Jurkat, Clone E6-1 (cell line): ENCODE measurements around the gene COL13A1.

Experiments
- DNase-seq: peaks from one replicate; pipeline ENCODE4 v3.0.0-alpha.2; 2011; ENCODE audit warnings: low read depth, low spot score
- H3K4me3 ChIP-seq: 2 replicates; pipeline ENCODE4 v1.5.1; 2011; ENCODE audit warnings: mild to moderate bottlenecking, low read length, control low read depth, moderate library complexity

Gene COL13A1

DNA sequence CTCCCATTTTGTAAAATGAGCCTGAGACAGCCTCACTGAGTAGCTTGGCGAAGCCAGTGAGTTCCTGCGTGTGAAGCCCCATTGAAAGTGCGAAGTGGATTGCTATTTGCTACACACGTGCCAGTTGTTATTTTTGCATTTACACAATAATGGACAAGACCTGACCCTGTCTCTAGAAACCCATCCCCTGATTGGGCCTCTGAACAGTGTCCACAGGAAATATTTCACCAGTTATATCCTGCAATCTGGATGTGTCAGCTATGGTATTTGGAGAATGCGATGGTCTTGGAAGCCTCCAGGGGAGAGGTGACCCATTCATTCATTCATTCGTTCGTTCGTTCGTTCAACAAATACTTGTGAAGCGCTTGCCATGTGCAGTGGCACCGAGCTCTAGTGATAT is 37.1 kb downstream of the COL13A1 start:
- no peak for DNase-seq
- no peak overlapping the region for H3K4me3 ChIP-seq

DNA sequence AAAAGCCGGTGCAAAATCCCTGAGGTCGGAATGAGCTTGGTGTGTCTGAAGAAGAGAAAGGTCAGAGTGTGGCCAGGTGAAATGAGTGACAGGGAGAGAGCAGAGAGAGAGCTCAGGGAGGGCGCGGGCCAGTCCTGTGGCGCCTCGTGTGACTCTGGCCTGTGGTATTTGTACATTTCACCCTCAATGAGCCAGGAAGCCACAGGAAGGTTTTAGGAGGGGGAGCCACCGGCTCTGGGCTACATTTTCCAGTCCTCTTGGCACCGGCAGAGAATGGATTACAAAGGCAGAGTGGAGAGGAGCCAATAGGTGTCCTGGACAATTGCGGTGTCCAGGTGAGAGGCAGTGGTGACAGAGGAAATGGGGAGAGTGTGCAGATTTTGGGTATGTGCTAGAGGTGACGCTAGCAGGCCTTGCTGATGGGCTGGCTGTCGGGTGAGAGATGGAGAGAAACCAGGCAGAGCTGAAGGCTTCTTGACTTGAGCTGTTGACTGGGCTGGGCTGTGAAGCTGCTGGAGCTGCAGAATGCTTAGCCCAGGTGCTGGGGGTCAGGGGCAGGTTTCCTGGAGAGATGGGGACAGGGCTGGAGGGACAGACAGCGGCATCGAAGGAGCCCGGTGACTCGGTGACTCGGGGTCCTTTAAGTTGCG is 38.1 kb downstream of the COL13A1 start:
- no peak overlapping the region for H3K4me3 ChIP-seq
- no peak for DNase-seq

DNA sequence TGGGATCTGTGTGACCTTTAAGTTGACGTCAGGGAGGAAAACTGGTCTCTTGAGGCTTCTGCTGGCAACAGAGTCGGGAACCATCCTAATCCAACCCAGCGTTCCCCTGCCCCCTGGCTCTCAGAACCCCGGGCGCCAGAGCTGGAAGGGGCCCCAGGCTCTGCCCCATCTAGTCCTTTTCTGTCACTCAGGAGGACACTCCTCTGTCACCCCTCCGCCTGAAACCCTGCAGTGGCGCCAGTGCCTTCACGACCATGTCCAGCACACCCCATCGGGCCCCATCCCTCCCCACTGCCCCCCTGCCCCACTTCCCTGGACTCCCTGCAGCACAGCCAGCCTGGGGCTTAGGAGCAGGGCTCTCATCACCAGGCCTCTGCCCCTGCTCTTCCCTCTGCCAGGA is 39.1 kb downstream of the COL13A1 start:
- no peak for DNase-seq
- H3K4me3 ChIP-seq, result no peak overlapping the region

DNA sequence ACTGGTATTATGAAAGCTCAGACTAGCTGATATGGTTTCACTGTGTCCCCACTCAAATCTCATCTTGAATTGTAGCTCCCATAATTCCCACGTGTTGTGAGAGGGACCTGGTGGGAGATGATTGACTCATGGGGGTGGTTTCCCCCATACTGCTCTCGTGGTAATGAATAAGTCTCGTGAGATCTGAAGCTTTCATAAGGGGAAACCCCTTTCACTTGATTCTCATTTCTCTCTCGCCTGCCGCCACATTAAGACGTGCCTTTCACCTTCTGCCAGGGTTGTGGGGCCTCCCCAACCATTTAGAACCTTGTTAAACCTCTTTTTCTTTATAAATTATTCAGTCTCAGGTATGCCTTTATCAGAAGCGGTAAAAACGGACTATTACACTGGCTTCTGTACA is 40.3 kb downstream of the COL13A1 start:
- H3K4me3 ChIP-seq, result no peak overlapping the region
- DNase-seq, result no peak

DNA sequence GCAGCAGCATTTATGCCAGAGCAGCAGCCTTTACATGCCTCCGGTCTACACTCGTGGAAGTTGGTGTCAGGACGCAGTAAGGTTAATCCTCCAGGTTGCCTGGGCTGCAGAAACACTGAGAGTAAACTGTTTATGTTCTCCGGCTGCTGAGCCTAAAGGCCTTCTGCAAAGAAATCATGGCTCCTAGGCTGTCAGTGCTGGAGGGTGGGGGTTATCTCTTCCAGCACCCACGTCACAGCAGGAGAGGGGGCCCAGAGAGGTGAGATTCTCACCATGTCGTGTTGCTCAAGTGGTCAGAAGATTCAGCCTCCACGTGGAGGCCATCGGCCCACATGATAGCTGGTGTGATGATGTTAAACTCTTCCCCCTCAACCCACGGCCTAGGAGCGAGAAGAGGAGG is 41.2 kb downstream of the COL13A1 start:
- DNase-seq, result no peak
- no peak overlapping the region for H3K4me3 ChIP-seq

DNA sequence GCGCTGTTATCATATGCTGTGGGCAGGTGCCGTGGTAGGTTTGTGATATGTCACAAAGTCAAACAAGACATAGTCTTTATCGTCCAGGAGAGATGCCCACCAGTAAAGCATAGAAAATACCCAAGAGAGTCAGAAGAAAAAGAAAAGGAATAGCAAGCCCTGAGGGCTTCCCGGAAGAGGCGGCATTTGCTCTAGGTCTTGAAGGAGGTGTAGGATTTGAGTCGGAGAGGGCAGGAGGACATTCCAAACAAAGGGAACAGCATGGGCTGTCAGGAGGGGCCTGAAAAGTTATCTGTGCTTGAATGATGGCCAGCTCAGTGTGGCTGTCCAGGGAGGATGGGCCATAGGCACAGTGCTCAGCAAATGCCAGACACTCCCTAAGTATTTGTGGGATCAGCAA is 42.2 kb downstream of the COL13A1 start:
- DNase-seq, result no peak
- no peak overlapping the region for H3K4me3 ChIP-seq

DNA sequence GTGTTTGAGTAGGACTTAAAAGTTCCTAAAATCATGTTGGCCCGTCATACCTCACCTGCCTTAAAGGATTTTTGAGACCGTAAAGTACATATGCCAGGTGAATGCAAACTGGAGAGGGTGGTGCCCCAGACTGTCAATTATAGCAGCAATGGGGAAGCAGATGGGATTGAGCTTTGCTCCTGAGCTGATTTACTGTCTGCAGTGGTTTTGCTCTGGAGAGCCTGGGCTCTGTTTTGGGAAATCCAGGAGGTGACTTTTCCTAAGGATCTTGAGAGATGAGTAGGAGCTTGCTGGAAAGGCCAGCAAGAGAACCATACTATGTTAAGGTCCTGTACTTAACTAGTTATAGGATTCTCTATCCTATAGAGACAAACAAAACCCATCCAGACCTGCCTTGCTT is 43.0 kb downstream of the COL13A1 start:
- no peak for DNase-seq
- no peak overlapping the region for H3K4me3 ChIP-seq

DNA sequence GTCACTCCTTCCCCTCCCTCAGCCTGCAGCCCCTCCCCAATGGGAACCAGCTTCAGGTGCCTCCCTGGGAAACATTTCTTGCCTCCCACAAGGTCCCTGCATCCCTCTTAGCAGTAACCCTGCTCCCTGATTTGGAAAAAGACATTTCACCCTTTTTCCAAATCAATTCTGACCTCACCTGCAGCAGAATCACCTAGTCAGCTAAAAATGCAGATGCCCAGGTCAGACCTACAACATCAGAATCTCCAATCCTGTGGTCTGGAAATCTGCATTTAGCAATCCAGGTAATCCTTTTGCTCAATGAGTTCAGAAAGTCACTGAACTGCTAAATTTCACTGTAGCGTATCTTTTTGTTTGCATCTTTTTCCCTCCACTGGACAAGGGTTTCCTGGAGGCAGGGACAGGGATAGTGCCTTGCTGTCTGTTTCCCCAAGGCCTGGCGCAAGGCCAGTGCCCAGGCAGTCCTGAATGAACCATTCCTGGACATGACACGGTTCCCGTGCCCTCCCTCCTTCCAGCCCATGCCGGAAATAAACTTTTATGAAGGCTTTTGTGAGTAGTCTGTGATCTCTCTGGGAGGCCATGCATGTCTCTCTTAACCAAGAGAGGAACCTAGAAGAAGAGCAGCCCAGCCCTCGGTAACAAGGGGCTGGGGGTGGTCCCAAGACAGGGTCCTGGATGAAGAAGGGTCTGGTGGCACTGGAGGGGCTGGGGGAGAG is 44.0 kb downstream of the COL13A1 start:
- no peak overlapping the region for H3K4me3 ChIP-seq
- DNase-seq, result no peak

DNA sequence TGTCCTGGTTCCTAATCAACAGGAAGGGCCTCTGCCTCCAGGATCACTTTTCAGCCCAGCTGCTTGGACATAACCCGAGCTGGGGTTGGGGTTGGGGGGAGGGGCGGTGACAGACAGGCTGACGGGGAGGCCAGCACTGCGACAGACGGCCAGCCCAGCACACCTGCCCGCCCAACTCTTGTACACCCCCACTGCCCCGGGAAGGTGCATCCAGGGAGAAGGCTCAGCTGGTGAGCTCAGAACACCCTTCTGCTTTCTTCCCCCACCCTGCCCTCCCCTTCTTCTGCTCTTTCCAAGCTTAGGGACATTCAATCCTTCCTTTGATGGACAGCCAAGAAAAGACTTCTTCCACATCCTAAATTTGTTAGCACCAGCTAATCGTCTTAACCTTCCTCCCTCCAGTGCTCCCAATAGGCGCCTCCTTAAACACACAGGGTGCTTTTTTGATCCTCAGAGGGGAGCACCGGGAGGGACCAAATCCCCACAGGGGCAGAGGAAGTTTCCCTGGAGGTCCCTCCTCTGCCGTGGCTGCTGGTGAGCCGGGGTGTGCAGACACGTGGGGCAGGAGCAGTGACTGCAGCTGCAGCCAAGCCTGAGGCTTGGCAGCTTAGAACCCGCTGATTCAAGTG is 44.7 kb downstream of the COL13A1 start:
- no peak overlapping the region for H3K4me3 ChIP-seq
- DNase-seq, result no peak

DNA sequence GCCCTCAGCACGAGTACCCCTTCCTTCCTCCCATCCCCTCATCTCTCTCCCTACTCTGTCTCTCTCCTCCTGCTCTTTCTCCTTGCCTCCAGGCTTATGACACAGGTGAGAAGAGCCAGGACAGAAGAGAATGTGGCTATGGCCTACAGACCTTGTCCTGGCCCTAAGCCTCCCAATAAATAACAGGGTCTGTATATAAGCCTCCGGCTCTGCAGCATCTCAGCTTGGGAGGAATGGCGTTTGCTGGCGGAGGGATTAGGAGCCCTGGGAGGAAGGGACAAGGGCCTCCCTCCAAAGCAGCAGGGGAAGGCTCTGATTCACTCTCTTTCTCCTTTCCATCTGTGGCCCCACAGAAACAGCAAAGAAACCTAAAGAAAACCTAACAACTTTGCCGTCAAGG is 45.8 kb downstream of the COL13A1 start:
- DNase-seq, result no peak
- H3K4me3 ChIP-seq, result no peak overlapping the region

DNA sequence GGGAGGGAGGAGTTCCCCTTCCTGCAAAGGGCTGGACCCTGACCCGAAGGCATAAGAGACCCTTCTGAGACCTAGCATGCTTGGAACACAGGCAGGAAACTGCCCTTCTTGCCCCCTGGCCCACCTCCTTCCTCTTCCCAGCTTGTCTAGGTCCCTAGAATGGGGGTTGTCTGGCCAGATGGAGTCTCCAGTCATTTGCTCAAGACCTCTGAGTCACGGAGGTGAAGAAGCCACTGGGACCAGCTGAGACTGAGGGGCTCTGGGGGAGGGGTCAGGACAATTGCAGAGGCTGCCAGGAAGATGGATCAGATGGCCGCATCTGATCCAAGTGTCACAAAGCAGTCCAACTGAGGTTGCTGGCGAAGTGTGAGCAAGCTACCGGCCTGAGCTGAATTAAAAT is 46.2 kb downstream of the COL13A1 start:
- no peak overlapping the region for H3K4me3 ChIP-seq
- no peak for DNase-seq

DNA sequence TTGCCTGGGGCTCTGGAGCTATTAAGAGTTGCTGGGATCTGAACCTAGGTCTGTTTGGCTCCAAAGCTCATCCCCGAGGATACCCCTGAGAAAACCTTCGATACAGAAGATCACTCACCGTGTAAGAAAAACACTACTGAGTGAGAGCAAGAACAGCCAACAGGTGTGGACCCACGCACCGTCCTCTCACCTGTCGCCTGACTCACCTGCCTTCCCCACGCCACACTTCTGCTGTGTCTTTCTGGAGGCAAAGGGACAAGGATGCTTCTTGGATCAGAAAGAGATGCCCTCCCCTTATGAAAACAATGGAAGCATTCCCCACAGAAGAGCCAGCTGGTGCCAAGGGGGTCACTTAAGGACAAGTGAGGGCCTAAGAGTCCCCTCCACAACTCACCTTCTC is 46.7 kb downstream of the COL13A1 start:
- H3K4me3 ChIP-seq, result no peak overlapping the region
- DNase-seq, result no peak

DNA sequence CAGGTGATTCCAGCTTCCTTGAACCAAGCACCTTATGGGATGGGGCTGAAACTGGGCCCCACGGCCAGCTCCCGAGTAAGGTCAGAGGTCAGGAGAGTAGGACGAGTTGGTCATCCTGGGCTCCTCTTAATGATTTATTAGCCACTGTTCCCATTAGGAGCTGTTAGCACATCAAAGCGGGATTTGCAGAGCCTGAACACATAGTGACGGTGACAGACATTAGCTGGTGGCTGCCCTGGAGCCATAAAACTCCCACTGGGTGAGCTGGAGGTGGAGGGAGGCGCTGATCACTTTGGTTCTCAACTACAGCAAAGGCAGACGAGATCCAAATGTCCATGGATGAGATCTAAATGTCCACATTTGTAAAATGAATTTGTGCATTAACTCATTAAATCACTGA is 48.1 kb downstream of the COL13A1 start:
- DNase-seq, result no peak
- H3K4me3 ChIP-seq, result no peak overlapping the region

DNA sequence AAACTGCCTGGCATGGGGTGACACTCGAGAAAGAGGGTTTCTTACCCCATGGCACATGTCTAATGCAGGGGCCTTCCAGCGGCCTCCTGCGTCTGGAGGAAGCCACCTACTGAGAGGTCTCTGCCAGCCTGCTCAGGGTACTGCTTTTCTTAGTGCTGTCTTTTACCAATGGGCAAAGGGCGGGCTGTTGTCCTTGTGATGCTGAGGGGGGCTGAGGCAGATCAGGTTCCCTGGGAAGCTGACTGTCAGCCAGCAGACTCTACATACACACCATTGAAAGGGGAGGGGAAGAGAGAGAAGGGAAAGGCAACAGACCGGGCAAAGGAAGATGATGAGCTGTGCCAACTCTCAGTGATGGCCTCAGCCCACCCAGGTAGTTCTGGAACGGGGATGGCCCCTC is 48.7 kb downstream of the COL13A1 start:
- DNase-seq, result no peak
- no peak overlapping the region for H3K4me3 ChIP-seq

DNA sequence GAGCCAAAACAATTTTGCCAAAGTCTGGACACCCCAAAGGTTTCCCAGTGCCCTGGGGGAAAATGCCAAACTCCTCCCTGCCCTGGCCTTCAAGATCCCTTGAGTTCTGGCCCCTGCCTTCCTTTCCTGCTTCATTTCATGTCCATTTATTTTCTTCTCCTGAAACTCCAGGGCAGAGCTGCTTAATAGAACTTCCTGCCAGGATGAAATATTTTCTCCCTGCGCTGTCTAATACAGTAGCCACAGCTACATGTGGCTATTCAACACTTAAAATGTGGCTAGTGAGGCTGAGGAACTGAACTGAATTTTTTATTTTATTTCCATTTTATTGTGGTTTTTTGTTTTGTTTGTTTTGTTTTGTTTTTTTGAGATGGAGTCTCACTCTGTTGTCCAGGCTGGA is 49.6 kb downstream of the COL13A1 start:
- no peak overlapping the region for H3K4me3 ChIP-seq
- no peak for DNase-seq

DNA sequence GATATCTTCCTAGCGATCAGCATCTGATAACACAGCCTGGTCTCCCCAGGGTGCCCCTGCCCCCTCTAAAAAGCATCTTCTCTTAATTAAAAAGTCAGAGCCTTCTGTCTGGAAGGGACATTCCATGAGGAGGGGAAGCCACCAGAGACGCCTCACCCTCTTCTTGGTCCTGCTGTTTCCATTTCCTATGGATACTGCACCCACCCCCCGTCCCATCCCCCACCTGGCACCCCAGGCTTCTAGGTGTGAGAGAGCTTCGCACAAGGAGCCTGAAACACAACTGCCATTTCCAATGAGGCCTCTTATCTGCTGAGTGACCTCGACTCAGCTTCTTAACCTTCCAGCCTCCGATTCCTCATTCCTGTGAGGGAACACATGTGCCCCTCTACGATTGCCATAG is 51.4 kb downstream of the COL13A1 start:
- DNase-seq, result no peak
- H3K4me3 ChIP-seq, result no peak overlapping the region

DNA sequence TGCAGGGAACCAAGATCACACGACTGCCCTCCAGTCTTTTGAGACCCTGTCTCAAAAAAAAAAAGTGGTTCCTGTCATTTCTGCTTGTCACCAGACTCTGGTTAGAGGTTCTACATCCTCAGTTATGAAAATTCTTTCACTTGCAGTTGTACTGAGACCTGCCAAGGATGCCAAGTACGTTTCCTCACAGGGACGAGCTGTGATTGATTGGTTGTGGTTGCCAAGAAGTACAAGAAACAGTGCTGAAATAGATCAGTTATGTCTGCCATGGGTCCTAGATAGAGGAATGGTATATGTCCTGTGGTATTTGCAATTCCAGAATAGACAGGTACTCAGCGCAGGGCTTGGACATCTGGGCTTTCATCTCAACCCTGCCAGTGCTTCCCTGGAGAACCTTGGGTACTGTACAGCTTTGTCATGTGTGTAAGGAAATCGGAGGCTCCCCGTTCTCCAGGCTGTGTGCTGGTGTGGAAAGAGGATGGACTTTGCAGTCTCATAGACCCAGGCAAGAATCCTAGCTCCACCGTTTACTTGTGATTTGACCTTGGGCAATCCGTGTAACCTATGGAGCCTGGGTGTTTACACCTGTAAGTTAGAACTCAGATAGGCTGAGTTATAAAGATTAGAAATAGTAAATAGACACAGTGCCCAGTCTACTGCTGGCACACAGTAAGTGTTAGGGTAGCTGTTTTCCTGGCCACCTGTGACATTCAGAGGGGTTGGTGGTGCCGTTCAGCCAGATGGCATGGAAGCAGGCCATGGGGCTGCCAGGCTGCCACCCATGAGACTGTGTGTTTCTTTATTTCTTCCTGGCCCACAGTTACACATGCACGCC is 53.0 kb downstream of the COL13A1 start:
- no peak overlapping the region for H3K4me3 ChIP-seq
- DNase-seq, result no peak

DNA sequence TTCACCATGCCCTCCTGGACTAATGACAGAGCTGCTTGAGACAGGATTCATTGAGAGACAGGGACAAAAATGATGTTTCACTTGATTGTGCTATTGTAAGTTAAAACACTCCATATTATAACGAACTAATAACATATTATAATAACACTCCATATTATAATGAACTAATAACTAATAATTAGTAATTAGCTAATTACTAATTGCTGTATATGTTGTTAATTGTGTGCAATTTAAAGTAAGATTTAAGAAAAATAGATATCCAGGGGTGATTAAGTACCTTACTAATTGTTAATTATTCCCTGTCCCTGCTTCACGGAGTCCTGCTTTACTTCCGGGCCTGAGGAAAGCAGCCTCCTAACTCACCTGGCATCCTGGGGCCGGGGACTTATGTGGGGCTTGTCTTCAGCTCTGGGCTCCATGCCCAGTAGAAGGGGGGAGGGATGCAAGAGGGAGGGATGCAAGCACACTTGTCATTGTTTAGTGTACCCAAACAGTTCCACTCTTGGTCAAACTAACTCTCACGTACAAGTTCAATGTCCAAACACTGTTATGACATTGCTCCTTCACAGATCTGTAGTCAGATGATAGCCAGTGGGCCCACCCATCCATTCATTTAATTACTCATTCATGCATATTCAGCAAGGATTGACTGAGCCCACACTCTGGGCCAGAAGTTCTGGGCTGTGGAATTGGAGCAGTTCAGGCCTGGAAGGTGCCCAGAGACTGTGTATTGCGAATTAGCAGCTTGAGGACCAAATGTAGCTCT is 53.8 kb downstream of the COL13A1 start:
- H3K4me3 ChIP-seq, result no peak overlapping the region
- DNase-seq, result no peak

DNA sequence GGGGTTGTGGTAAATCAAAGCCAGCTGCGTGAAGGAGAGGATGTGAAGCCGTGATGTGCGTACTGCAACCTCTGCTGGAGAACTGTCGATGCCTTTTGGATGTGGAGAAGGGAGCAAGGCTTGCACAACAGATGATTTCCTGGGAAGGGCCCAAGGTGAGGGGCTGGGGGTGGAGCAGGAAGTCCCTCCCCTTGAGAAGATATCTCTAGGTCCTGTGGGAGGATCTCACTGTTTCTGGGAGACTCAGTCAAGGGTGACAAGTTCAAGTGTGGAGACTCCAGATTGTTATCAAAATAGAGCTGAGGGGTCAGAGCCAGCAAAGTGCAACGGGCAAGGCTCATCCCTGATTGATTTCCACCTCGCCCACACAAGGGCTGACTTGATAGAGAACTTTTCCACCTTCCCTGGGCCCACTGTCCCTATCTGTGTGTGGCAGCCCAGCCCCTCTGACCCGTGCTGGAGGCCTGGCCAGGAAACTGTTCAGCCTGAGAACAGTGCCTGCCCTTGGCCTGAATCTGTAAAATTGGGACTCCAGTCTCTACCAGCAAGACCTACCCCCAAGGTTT is 55.0 kb downstream of the COL13A1 start:
- H3K4me3 ChIP-seq, result no peak overlapping the region
- no peak for DNase-seq
